PC-3 (cell line): ENCODE measurements around the gene ABCD3. TPM values are rescaled to one million over a fixed set of nuclear protein-coding genes. Genes with fewer than 3 reads are reported as not detected.

Experiments
- ATAC-seq: fragments of 200-7000 bp; cut with Tn5 transposase; 2 replicates; pipeline ENCODE4 v1.9.1; 2020; ENCODE audit warnings: mild to moderate bottlenecking, moderate library complexity
- BruUV-seq: library from RNA; stranded (reverse); fragments of 400-500 nt; replicated peaks from 2 replicates; lab custom pipeline; 2021; lab: Mats Ljungman, UMichigan
- CTCF ChIA-PET: fragments of 300-600 bp; sonication (Branson Sonifier 250); formaldehyde crosslinking; loops from one replicate; lab custom pipeline; 2022; ENCODE audit warnings: antibody characterized with exemption; lab: Charles Lee
- POLR2A ChIA-PET: fragments of 300-600 bp; sonication (Branson Sonifier 250); formaldehyde crosslinking; loops from one replicate; lab custom pipeline; 2022; ENCODE audit warnings: antibody characterized with exemption; ENCODE audit not compliant: unreplicated experiment; lab: Charles Lee
- DNase-seq: peaks from one replicate; pipeline ENCODE4 v3.0.0-alpha.2; 2015
- H2AFZ ChIP-seq: fragments of 300-600 bp; sonication (generic); 2 replicates; pipeline ENCODE4 v1.6.0; 2016; ENCODE audit warnings: antibody characterized with exemption, low read length
- H3F3A ChIP-seq: fragments of 300-600 bp; sonication (generic); one replicate; pipeline ENCODE4 v1.6.0; 2017; ENCODE audit warnings: antibody characterized with exemption, low read length, control low read depth, mild to moderate bottlenecking; ENCODE audit not compliant: unreplicated experiment
- H3K27ac ChIP-seq: fragments of 300-600 bp; sonication (generic); 2 replicates; pipeline ENCODE4 v1.5.1; 2016; ENCODE audit warnings: mild to moderate bottlenecking, low read length
- H3K27me3 ChIP-seq: fragments of 300-600 bp; sonication (generic); 2 replicates; pipeline ENCODE4 v1.6.1; 2016; ENCODE audit warnings: low read length, mixed read lengths
- H3K36me3 ChIP-seq: fragments of 300-600 bp; sonication (generic); 2 replicates; pipeline ENCODE4 v1.6.1; 2016; ENCODE audit warnings: low read depth, mixed run types, low read length, mixed read lengths
- H3K4me1 ChIP-seq: fragments of 300-600 bp; sonication (generic); 2 replicates; pipeline ENCODE4 v1.5.1; 2016; ENCODE audit warnings: low read length; ENCODE audit not compliant: insufficient read depth
- H3K4me2 ChIP-seq: fragments of 300-600 bp; sonication (generic); 2 replicates; pipeline ENCODE4 v1.6.0; 2016; ENCODE audit warnings: low read length
- H3K4me3 ChIP-seq: fragments of 300-600 bp; sonication (generic); 2 replicates; pipeline ENCODE4 v1.5.1; 2016; ENCODE audit warnings: mild to moderate bottlenecking, low read length, mixed read lengths
- H3K79me2 ChIP-seq: fragments of 300-600 bp; sonication (generic); 2 replicates; pipeline ENCODE4 v1.6.1; 2017; ENCODE audit warnings: low read length, mixed read lengths
- H3K9ac ChIP-seq: fragments of 300-600 bp; sonication (generic); 2 replicates; pipeline ENCODE4 v1.6.0; 2016; ENCODE audit warnings: mild to moderate bottlenecking, low read length
- H3K9me2 ChIP-seq: fragments of 300-600 bp; sonication (generic); replicated peaks from 2 replicates; pipeline ENCODE4 v1.6.1; 2016; ENCODE audit warnings: mixed run types, low read length, mixed read lengths
- H3K9me3 ChIP-seq: fragments of 300-600 bp; sonication (generic); 2 replicates; pipeline ENCODE4 v1.6.1; 2016; ENCODE audit warnings: low read length, mixed read lengths
- H4K20me1 ChIP-seq: fragments of 300-600 bp; sonication (generic); 2 replicates; pipeline ENCODE4 v1.6.1; 2016; ENCODE audit warnings: low read length, mixed read lengths
- EZH2 ChIP-seq: fragments of 300-600 bp; sonication (generic); IDR thresholded peaks from one replicate; pipeline ENCODE4 v1.6.1; 2017; ENCODE audit warnings: antibody characterized with exemption, mild to moderate bottlenecking, low read length; ENCODE audit not compliant: unreplicated experiment
- EZH2phosphoT487 ChIP-seq: fragments of 300-600 bp; sonication (generic); IDR thresholded peaks from 2 replicates; pipeline ENCODE4 v1.6.1; 2018; ENCODE audit warnings: mild to moderate bottlenecking, antibody characterized with exemption, low read length, borderline replicate concordance
- intact Hi-C: fragments of 100-400 bp; cut with micrococcal nuclease; formaldehyde crosslinking; loops from 2 replicates; pipeline ENCODE4 v1.9.0; 2023
- total RNA-seq: library from RNA; depleted of rRNA; stranded (reverse); fragments of >200 nt; gene quantifications from 2 replicates; pipeline ENCODE4 v1.2.3, GENCODE V29; 2014
- TF ChIP-seq, protein P1 (sequence below): fragments of 300-600 bp; sonication (generic); conservative IDR thresholded peaks from 2 replicates; pipeline ENCODE4 v1.5.1; 2017; ENCODE audit warnings: antibody characterized with exemption, low read depth, mild to moderate bottlenecking, low read length

ABCD3 gene
- total RNA-seq, 1 experiment from 2014 or later: 36.3 TPM

DNA sequence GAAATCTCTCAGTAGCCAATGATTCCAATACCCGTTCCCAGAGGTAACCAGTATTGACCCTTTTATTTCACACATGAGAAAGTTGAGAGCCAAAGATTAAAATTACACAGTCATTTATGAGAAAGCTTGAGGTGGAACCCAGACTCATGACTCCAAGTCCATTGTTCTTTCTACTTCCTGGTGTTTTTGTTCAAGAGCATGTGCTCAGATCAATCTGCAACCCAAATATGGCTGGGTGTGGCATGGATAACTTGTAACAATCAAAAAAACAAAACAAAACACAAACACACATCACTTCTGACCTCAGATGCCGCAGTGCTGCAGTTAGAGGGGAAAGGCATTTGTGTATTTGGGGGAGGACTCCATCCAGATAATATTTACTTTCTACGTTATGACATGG lies 18.7 kb upstream of the ABCD3 start:
- Histone ChIP-seq H3K36me3 (no peaks in the 10 kb centered on the region), H3K27ac (no peak overlapping the region), H3K9ac (no peak overlapping the region), H3K4me2 (no peak overlapping the region), H3F3A (no peaks in the 10 kb centered on the region), H3K9me3 (no peaks in the 10 kb centered on the region), H4K20me1 (no peaks in the 10 kb centered on the region), H3K4me3 (no peak overlapping the region), H2AFZ (peak overlapping the region; percentile 11; the same call in 1 of the 2 replicates), H3K79me2 (no peaks in the 10 kb centered on the region), H3K27me3 (no peaks in the 10 kb centered on the region), H3K4me1 (peaks cover 6% of the 10 kb centered on the region; the same call in 1 of the 2 replicates), H3K9me2 (no peaks in the 10 kb centered on the region)
- intact Hi-C loops: no loop called here
- no peak for ATAC-seq
- DNase-seq: no peak
- ChIA-PET CTCF (no interaction called here), POLR2A (no interaction called here)
- TF ChIP-seq EZH2phosphoT487: no peak
- no peak for TF ChIP-seq EZH2
- BruUV-seq: no TSS peak

DNA sequence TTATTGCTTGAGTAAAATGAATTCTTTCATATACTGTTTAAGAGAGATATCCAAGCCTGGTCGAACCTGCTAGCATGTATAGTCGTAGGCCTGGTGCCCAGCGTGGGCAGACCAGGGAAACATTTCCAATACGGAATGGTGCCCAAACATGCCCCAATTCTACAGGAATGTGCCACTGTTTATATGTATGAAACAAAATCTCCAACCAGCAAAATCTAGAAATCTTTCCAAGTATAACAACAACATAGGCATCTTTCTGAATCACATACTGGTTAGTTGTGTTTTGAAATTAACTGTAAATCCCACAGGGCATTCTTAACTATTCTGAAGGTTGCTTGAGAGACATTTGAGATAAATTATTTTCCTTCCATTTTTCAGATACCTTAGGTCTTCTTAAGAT lies 17.0 kb upstream of the ABCD3 start:
- Histone ChIP-seq H3K36me3 (no peaks in the 10 kb centered on the region), H3K4me1 (peaks cover 6% of the 10 kb centered on the region; the same call in 1 of the 2 replicates), H3K27ac (no peak overlapping the region), H3F3A (no peaks in the 10 kb centered on the region), H3K4me3 (no peak overlapping the region), H3K9ac (no peak overlapping the region), H3K4me2 (no peak overlapping the region), H3K9me2 (no peaks in the 10 kb centered on the region), H4K20me1 (no peaks in the 10 kb centered on the region), H2AFZ (no peak overlapping the region), H3K9me3 (no peaks in the 10 kb centered on the region), H3K27me3 (no peaks in the 10 kb centered on the region), H3K79me2 (no peaks in the 10 kb centered on the region)
- TF ChIP-seq, protein P1, sequence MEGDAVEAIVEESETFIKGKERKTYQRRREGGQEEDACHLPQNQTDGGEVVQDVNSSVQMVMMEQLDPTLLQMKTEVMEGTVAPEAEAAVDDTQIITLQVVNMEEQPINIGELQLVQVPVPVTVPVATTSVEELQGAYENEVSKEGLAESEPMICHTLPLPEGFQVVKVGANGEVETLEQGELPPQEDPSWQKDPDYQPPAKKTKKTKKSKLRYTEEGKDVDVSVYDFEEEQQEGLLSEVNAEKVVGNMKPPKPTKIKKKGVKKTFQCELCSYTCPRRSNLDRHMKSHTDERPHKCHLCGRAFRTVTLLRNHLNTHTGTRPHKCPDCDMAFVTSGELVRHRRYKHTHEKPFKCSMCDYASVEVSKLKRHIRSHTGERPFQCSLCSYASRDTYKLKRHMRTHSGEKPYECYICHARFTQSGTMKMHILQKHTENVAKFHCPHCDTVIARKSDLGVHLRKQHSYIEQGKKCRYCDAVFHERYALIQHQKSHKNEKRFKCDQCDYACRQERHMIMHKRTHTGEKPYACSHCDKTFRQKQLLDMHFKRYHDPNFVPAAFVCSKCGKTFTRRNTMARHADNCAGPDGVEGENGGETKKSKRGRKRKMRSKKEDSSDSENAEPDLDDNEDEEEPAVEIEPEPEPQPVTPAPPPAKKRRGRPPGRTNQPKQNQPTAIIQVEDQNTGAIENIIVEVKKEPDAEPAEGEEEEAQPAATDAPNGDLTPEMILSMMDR: no peak
- TF ChIP-seq EZH2: no peak
- TF ChIP-seq EZH2phosphoT487: no peak
- intact Hi-C loops: no loop called here
- CTCF ChIA-PET: no interaction called here
- ATAC-seq (no peak), DNase-seq (no peak)
- POLR2A ChIA-PET: no interaction called here
- no TSS peak for BruUV-seq

DNA sequence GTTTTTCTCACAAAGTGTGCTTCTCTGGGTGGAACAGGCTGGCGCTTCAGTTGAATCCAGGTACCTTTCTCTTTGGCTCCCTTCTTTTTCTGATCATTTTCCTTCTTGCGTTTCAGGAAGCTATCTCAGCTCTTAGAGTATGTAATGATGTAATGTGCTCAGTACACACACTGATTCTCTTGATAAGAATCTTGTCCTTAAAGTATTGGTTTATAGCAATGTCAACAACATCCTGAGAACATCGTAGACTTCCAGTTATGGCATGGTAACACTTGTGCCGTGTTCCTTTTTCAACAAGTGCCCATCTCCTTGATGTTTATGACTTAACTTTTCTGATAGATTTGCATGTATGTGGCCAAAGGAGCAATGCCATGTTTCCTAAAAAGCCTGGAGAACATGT lies 11.7 kb upstream of the ABCD3 start:
- Histone ChIP-seq H3K9me2 (no peaks in the 10 kb centered on the region), H3K27ac (no peak overlapping the region), H3K9me3 (no peaks in the 10 kb centered on the region), H3K4me1 (no peaks in the 10 kb centered on the region), H3K4me2 (0 out of 2 replicates have a peak overlapping the region, but pooled peaks have one; percentile 4), H3F3A (no peaks in the 10 kb centered on the region), H3K27me3 (no peaks in the 10 kb centered on the region), H3K4me3 (no peak overlapping the region), H3K9ac (no peak overlapping the region), H3K36me3 (no peaks in the 10 kb centered on the region), H2AFZ (0 out of 2 replicates have a peak overlapping the region, but pooled peaks have one; percentile 18), H4K20me1 (no peaks in the 10 kb centered on the region), H3K79me2 (no peaks in the 10 kb centered on the region)
- ChIA-PET POLR2A (no interaction called here), CTCF (no interaction called here)
- TF ChIP-seq EZH2phosphoT487 (no peak), EZH2 (no peak)
- TF ChIP-seq, protein P1: no peak
- no peak for ATAC-seq
- DNase-seq: no peak
- BruUV-seq: no TSS peak
- intact Hi-C loops: no loop called here
